Fibroblast of the aortic adventitia (primary cell): ENCODE results near the gene GUK1. TPM values are rescaled to one million over a fixed set of nuclear protein-coding genes. Genes with fewer than 3 reads are reported as not detected.

Experiments used
- DNase-seq: peaks from one replicate; pipeline ENCODE4 v3.0.0-alpha.2; 2010; ENCODE audit warnings: low read depth
- H3K4me3 ChIP-seq: 2 replicates; pipeline ENCODE4 v1.5.1; 2011; ENCODE audit warnings: low read depth, mild to moderate bottlenecking, control low read depth, low read length, moderate library complexity
- total RNA-seq: library from RNA; depleted of rRNA; stranded (reverse); fragments of >200 nt; gene quantifications from 2 replicates; pipeline ENCODE4 v1.2.3, GENCODE V29; 2012; ENCODE audit warnings: low replicate concordance
- TF ChIP-seq, protein P1 (sequence below): IDR thresholded peaks from 2 replicates; pipeline ENCODE4 v1.5.1; 2011; ENCODE audit warnings: mild to moderate bottlenecking, low read length, control low read depth, inconsistent platforms; ENCODE audit not compliant: insufficient read depth

GUK1 gene
- total RNA-seq, 1 donor = 217 TPM

DNA sequence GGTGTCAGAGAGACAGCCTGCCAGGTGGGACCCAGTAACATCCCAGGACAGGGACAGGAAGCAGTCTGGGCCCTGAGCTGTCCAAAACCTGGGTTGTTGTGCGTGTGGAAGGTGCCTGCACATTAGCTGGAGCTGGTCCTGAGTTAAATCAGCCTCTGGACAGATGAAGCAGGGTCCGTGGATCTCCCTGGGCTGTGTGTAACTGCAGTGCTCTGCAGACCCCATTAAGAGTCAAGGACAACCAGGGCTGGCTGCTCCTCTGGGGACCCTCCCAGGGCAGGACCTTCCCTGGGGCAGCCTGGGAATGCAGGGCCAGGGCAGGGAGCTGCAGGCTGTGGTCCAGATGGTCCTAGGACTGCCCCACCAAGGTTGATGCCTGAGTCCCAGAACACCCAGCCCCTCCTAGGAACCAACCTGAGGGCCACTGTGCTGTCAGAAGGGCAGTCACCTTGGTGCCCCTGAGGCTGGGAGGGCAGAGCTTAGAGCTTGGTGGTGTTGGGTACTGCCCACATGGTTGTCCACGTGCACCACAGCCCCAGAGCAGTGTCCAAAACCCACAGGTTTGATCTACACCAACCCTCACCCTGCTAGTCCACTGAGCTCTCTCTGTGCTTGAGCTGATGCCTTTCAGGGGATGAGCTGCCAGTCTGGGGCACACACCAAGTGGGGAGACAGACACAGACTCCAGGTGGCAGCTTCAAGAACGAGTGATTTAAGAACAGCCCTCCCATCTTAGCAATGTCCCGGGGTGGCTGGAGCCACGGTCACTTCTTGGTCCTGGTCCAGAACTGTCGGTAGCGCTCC lies 33.9 kb upstream of the GUK1 start:
- TF ChIP-seq, protein P1, sequence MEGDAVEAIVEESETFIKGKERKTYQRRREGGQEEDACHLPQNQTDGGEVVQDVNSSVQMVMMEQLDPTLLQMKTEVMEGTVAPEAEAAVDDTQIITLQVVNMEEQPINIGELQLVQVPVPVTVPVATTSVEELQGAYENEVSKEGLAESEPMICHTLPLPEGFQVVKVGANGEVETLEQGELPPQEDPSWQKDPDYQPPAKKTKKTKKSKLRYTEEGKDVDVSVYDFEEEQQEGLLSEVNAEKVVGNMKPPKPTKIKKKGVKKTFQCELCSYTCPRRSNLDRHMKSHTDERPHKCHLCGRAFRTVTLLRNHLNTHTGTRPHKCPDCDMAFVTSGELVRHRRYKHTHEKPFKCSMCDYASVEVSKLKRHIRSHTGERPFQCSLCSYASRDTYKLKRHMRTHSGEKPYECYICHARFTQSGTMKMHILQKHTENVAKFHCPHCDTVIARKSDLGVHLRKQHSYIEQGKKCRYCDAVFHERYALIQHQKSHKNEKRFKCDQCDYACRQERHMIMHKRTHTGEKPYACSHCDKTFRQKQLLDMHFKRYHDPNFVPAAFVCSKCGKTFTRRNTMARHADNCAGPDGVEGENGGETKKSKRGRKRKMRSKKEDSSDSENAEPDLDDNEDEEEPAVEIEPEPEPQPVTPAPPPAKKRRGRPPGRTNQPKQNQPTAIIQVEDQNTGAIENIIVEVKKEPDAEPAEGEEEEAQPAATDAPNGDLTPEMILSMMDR = no peak
- no peak for DNase-seq
- no peak overlapping the region for H3K4me3 ChIP-seq

DNA sequence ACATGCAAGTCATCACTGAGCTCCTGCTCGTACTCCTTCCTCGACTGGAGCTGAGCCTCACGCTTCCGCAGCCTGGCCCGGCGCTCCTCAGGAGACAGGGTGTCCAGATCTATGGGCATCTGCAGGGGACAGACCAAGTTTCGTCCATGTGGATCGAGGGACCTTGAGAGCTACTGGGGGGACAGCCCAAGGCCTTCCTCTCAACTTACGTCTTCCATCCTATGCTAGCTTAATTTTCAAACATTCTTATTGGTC lies 33.4 kb upstream of the GUK1 start:
- H3K4me3 ChIP-seq = no peak overlapping the region
- no peak for DNase-seq
- TF ChIP-seq, protein P1 = no peak

DNA sequence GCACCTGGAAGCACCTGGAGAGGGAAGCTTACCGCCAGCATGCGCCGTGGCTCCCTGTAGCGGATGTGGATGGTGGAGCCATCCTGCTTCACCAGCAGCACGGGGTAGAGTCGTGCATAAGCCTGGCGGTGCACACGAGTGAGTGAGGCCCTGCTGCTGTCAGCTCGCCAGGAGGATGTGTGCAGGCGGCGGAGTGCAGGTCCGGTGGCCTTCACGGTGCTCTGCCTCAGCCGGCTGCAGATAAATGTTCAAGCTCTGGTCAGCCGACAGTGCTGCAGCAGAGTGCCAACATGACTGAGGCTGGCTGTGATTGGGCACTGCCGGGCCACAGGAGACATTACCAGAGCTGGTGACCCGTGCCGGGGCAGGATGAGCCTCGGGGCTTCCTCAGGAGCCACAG lies 32.4 kb upstream of the GUK1 start:
- no peak overlapping the region for H3K4me3 ChIP-seq
- no peak for DNase-seq
- TF ChIP-seq, protein P1 = no peak

DNA sequence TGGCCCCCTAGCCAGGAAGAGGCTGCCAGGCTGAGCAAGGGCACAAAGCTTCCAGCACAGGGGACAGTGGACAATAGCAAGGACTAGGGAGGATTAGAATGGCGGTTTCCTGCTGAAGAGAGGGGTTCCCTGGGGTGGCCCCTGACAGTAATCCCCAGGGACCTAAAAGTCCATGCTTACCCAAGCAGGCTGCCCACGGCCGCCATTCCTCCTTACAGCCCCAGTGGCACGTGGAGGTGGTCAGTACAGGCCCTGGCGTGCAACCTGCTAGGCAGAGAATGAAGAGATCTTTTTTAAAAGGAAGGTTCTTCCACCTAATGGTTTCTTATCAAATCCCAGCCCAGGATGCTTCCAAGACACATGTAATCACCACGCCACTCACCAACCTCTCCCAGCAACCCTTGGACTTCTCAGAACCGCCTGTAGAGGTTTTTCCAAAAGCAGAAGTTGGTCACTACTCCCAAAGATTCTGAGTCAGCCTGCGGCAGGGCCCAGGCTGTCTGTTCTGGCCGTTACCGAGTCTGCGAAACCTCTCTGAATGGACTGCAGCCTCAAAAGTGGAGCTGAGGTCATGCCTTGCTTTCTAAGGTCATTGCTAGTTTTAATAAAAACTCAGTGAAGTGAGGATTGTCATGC lies 31.9 kb upstream of the GUK1 start:
- TF ChIP-seq, protein P1 = no peak
- DNase-seq = no peak

DNA sequence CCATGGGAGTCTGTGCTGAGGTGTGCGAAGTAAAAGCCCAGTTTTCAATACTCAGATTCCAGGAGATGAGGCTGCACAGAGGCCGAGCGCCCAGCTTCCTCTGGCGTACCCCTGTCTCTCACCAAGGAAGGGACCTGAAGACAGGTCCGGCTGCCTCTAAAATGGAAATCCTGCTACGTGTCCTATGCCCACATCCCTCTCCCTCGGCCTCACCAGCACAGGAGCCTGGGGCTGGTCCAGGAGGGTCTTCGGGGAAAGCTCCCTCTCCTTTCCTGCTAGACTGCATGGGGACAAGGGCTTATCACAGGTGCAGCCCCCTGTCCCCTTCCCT lies 31.4 kb upstream of the GUK1 start:
- H3K4me3 ChIP-seq = peak overlapping the region; percentile 98
- TF ChIP-seq, protein P1 = no peak
- no peak for DNase-seq

More for the DNA sequence above, 31.9 kb upstream of the GUK1 start:
- peak overlapping the region; percentile 98 for H3K4me3 ChIP-seq

- TF ChIP-seq, protein P1 = no peak
- DNase-seq = peak; percentile 94
- H3K4me3 ChIP-seq = peak within 1 kb of the TSS; percentile 98
Measured at GRCh38 chr1:228109073-228109961, 30.8 kb upstream of the GUK1 start, which contains the start of gene MRPL55. Gene MRPL55, minus strand, starts transcription at chr1:228109299. Its CDS starts 1,039 bp downstream, at chr1:228108260.
